K562 (cell line): ENCODE data around the gene TTC28. TPM values are rescaled to one million over a fixed set of nuclear protein-coding genes. Genes with fewer than 3 reads are reported as not detected.

Source experiments
- CBX5 ChIP-seq: IDR thresholded peaks from 2 replicates; pipeline ENCODE4 v1.6.1; 2014; ENCODE audit warnings: low read depth, borderline replicate concordance
- ETS2 ChIP-seq: IDR thresholded peaks from 2 replicates; pipeline ENCODE4 v1.6.1; 2016; ENCODE audit warnings: borderline replicate concordance, missing genetic modification characterization, mild to moderate bottlenecking, moderate library complexity, missing compliant biosample characterization; ENCODE audit not compliant: poor library complexity, severe bottlenecking
- HDAC6 ChIP-seq: IDR thresholded peaks from 2 replicates; pipeline ENCODE4 v1.6.1; 2012; ENCODE audit warnings: low read depth, mild to moderate bottlenecking, control low read depth, inconsistent platforms, low read length, moderate library complexity
- KHSRP ChIP-seq: fragments of 450-650 bp; IDR thresholded peaks from 2 replicates; pipeline ENCODE4 v1.6.1; 2017
- MAFG ChIP-seq: fragments of 450-650 bp; conservative IDR thresholded peaks from 2 replicates; pipeline ENCODE4 v1.6.1; 2016; ENCODE audit warnings: missing genetic modification characterization, missing compliant biosample characterization
- MCM5 ChIP-seq: fragments of 450-650 bp; IDR thresholded peaks from 2 replicates; pipeline ENCODE4 v1.6.1; 2016; ENCODE audit warnings: low read depth
- MCM7 ChIP-seq, 2 experiments: fragments of 450-650 bp; IDR thresholded peaks; 2 replicates each; pipeline ENCODE4 v1.6.1; 2016 to 2018
- MLLT1 ChIP-seq, 2 experiments: fragments of 450-650 bp; IDR thresholded peaks; 2 replicates each; pipeline ENCODE4 v1.6.1; 2016
- MTA1 ChIP-seq: fragments of 450-650 bp; IDR thresholded peaks from 2 replicates; pipeline ENCODE4 v1.6.1; 2017; ENCODE audit warnings: borderline replicate concordance
- NFRKB ChIP-seq: fragments of 450-650 bp; IDR thresholded peaks from 2 replicates; pipeline ENCODE4 v1.6.1; 2016; ENCODE audit warnings: low read depth
- NR1H2 ChIP-seq: sonication (generic); formaldehyde crosslinking; IDR thresholded peaks from 2 replicates; pipeline ENCODE4 v1.4.0; 2020; ENCODE audit warnings: mild to moderate bottlenecking, missing genetic modification reagents
- PHF20 ChIP-seq: fragments of 450-650 bp; IDR thresholded peaks from 2 replicates; pipeline ENCODE4 v1.6.1; 2018; ENCODE audit not compliant: partially characterized antibody
- RBM34 ChIP-seq: fragments of 200-400 bp; formaldehyde crosslinking; IDR thresholded peaks from 2 replicates; pipeline ENCODE4 v1.6.1; 2018; ENCODE audit warnings: low read length, borderline replicate concordance; ENCODE audit not compliant: insufficient read depth
- SLC30A9 ChIP-seq: fragments of 250-450 bp; sonication (Bioruptor Pico); IDR thresholded peaks from 2 replicates; pipeline ENCODE4 v1.8.0; 2022; ENCODE audit warnings: mild to moderate bottlenecking, moderate library complexity
- STAG1 ChIP-seq: sonication (generic); formaldehyde crosslinking; IDR thresholded peaks from 2 replicates; pipeline ENCODE4 v1.5.0; 2020; ENCODE audit warnings: missing genetic modification reagents, borderline replicate concordance
- THRB ChIP-seq: fragments of 450-650 bp; formaldehyde crosslinking; conservative IDR thresholded peaks from 2 replicates; pipeline ENCODE4 v1.4.0; 2022; ENCODE audit warnings: mild to moderate bottlenecking, missing genetic modification characterization
- TRIM24 ChIP-seq, 2 experiments: fragments of 450-650 bp; IDR thresholded peaks; 2 replicates each; pipeline ENCODE4 v1.6.1; 2016
- WHSC1 ChIP-seq: IDR thresholded peaks from one replicate; pipeline ENCODE4 v1.6.1; 2012; ENCODE audit warnings: low read length, control low read depth, inconsistent platforms
- ZNF12 ChIP-seq: sonication (generic); formaldehyde crosslinking; IDR thresholded peaks from 2 replicates; pipeline ENCODE4 v1.4.0; 2020; ENCODE audit warnings: mild to moderate bottlenecking, missing genetic modification reagents
- ZNF133 ChIP-seq: fragments of 250-450 bp; sonication (Bioruptor Pico); IDR thresholded peaks from 2 replicates; pipeline ENCODE4 v1.4.0; 2020; ENCODE audit warnings: mild to moderate bottlenecking
- ZNF174 ChIP-seq: fragments of 250-450 bp; sonication (Bioruptor Pico); IDR thresholded peaks from 2 replicates; pipeline ENCODE4 v1.4.0; 2020; ENCODE audit warnings: mild to moderate bottlenecking
- ZNF184 ChIP-seq: sonication (generic); formaldehyde crosslinking; IDR thresholded peaks from 2 replicates; pipeline ENCODE4 v1.5.0; 2020; ENCODE audit warnings: missing genetic modification reagents
- ZNF197 ChIP-seq: fragments of 200-800 bp; sonication (Bioruptor generic); IDR thresholded peaks from 2 replicates; pipeline ENCODE4 v1.6.1; 2016; ENCODE audit warnings: low read depth, missing genetic modification characterization, missing compliant biosample characterization
- ZNF444 ChIP-seq: fragments of 250-450 bp; sonication (Bioruptor Pico); IDR thresholded peaks from 2 replicates; pipeline ENCODE4 v1.4.0; 2020; ENCODE audit warnings: mild to moderate bottlenecking, moderate library complexity
- ZNF518B ChIP-seq: fragments of 250-450 bp; sonication (Bioruptor Pico); IDR thresholded peaks from 2 replicates; pipeline ENCODE4 v1.5.0; 2021; ENCODE audit warnings: mild to moderate bottlenecking, moderate library complexity
- polyA plus RNA-seq, 8 experiments: library from polyadenylated mRNA; depleted of rRNA in 4 of 8; stranded (reverse) in 5 of 8; unstranded in 3 of 8; fragments of >200 nt; fragmentation: Nextera tagmentation in 2 of 8; fragmentation: Illumina TruSeq in 1 of 8; extraction: Ambion mirVana in 2 of 8; extraction: Trizol in 1 of 8; gene quantifications; 2 replicates each; pipeline versions ENCODE4 v1.2.1 to v1.2.3, GENCODE V29; 2011 to 2014; ENCODE audit warnings: inconsistent platforms in 1 of 8, missing spikeins in 1 of 8
- total RNA-seq, 7 experiments: library from RNA; depleted of rRNA in 6 of 7; stranded (reverse); fragments of >200 nt in 6 of 7; fragmentation: Illumina TruSeq in 2 of 7; extraction: Trizol in 2 of 7; gene quantifications; 2 replicates each; pipeline versions ENCODE4 v1.2.1 to v1.2.3, GENCODE V29; 2011 to 2021; ENCODE audit warnings: low replicate concordance in 1 of 7

TTC28 gene
- total and polyA plus RNA-seq, 9 of the 15 experiments (the other 6 are each of a cell fraction or from before 2014, with no cell fraction given): 0.22 to 10.7 (median 3.1) TPM

- TF ChIP-seq MLLT1 (IDR thresholded peaks at IDR 0.05): no peak
- no peak for TF ChIP-seq CBX5
- no peak for TF ChIP-seq ZNF174 (CRISPR knock-in tag)
- TF ChIP-seq NR1H2: no peak
- no peak for TF ChIP-seq MCM5
- no peak for TF ChIP-seq MTA1
- no peak for TF ChIP-seq HDAC6
- no peak for TF ChIP-seq ETS2 (tag)
- TF ChIP-seq ZNF184 (CRISPR knock-in tag): no peak
- TF ChIP-seq WHSC1: no peak
- TF ChIP-seq KHSRP: no peak
- no peak for TF ChIP-seq ZNF133 (CRISPR knock-in tag)
- TF ChIP-seq PHF20: no peak
- no peak for TF ChIP-seq ZNF444 (CRISPR knock-in tag)
- TF ChIP-seq ZNF12: no peak
- no peak for TF ChIP-seq TRIM24 (IDR thresholded peaks at IDR 0.05)
- TF ChIP-seq ZNF197 (CRISPR knock-in tag): no peak
- TF ChIP-seq ZNF518B: no peak
- TF ChIP-seq MAFG (tag): no peak
- TF ChIP-seq STAG1 (CRISPR knock-in tag): no peak
- TF ChIP-seq SLC30A9 (CRISPR knock-in tag): no peak
- TF ChIP-seq RBM34: no peak
- no peak for TF ChIP-seq NFRKB
- no peak for TF ChIP-seq MCM7 (IDR thresholded peaks at IDR 0.05)
- no peak for TF ChIP-seq THRB (CRISPR knock-in tag)
Measured at GRCh38 chr22:28589102-28589750, 90.4 kb downstream of the TTC28 start (continued).
